GM12865 (cell line): ENCODE data around the gene CDCA7.
A peak's percentile ranks its signal among the peaks of the same experiment; 100 is the strongest.

Experiments
- DNase-seq: peaks from one replicate; pipeline ENCODE4 v3.0.0; 2010; ENCODE audit warnings: low read depth
- H3K4me3 ChIP-seq: 2 replicates; pipeline ENCODE4 v1.5.1; 2011; ENCODE audit warnings: mild to moderate bottlenecking, low read depth, low read length, control low read depth
- TF ChIP-seq, protein P1 (sequence below): IDR thresholded peaks from 2 replicates; pipeline ENCODE4 v1.5.1; 2011; ENCODE audit warnings: low read length, control low read depth, low read depth, inconsistent platforms; ENCODE audit not compliant: insufficient read depth; ENCODE audit errors: missing control alignments

The CDCA7 gene

DNA sequence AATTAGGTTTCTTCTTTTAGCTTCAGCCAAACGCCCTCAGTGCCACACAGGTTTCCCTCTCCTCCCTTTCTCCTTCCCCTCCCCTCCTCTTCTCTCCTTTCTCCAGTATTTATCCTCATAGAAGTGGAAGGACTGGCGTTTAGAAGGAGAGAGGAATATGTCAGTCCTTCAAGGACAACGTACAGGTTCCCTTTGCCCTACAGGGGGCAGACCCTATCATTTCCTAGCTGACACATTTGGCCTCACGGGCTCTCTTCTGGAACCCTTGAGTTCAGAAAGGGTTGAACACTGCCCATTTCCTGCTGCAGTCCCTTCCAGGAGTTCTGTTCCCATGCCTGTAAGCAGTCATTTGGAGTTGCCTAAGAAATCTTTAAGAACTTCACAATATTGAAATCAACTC is 46.1 kb downstream of the CDCA7 start:
- TF ChIP-seq, protein P1, sequence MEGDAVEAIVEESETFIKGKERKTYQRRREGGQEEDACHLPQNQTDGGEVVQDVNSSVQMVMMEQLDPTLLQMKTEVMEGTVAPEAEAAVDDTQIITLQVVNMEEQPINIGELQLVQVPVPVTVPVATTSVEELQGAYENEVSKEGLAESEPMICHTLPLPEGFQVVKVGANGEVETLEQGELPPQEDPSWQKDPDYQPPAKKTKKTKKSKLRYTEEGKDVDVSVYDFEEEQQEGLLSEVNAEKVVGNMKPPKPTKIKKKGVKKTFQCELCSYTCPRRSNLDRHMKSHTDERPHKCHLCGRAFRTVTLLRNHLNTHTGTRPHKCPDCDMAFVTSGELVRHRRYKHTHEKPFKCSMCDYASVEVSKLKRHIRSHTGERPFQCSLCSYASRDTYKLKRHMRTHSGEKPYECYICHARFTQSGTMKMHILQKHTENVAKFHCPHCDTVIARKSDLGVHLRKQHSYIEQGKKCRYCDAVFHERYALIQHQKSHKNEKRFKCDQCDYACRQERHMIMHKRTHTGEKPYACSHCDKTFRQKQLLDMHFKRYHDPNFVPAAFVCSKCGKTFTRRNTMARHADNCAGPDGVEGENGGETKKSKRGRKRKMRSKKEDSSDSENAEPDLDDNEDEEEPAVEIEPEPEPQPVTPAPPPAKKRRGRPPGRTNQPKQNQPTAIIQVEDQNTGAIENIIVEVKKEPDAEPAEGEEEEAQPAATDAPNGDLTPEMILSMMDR, result peak; percentile 31
- H3K4me3 ChIP-seq, result no peak overlapping the region
- peak; percentile 45 for DNase-seq

DNA sequence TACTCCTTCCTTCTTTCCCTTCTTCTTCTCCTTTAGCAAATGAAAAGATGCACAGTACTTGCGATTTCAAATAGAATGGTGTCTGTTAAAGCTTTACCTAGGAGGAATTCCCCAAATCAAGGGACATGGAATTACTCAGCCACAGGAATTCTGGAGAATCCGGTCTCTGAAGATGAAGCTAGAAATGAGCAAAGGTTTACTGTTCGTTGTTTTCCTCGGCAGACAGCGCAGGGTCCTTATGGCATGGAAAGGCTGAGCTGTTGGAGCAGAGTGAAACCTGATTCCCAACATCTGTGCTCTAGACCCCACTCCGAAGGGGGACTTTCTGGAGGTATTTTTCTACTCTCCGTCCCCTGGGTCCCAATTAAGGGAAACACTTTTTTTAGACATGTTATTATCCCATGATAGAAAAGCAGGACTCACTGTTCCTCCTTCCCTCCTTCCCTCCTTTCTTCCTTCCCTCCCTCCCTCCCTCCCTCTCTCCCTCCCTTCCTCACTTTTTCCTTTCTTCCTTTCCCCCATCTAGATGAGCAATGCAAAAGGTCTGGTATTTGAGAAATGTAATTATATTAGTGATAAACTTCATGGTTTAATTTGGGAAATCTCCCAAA is 47.1 kb downstream of the CDCA7 start:
- H3K4me3 ChIP-seq, result no peak overlapping the region
- no peak for DNase-seq
- TF ChIP-seq, protein P1, result no peak

GRCh38 chr2:173402405-173402974 is 47.8 kb downstream of the CDCA7 start:
- no peak overlapping the region for H3K4me3 ChIP-seq
- TF ChIP-seq, protein P1, result peak; percentile 87
- DNase-seq, result peak; percentile 86

DNA sequence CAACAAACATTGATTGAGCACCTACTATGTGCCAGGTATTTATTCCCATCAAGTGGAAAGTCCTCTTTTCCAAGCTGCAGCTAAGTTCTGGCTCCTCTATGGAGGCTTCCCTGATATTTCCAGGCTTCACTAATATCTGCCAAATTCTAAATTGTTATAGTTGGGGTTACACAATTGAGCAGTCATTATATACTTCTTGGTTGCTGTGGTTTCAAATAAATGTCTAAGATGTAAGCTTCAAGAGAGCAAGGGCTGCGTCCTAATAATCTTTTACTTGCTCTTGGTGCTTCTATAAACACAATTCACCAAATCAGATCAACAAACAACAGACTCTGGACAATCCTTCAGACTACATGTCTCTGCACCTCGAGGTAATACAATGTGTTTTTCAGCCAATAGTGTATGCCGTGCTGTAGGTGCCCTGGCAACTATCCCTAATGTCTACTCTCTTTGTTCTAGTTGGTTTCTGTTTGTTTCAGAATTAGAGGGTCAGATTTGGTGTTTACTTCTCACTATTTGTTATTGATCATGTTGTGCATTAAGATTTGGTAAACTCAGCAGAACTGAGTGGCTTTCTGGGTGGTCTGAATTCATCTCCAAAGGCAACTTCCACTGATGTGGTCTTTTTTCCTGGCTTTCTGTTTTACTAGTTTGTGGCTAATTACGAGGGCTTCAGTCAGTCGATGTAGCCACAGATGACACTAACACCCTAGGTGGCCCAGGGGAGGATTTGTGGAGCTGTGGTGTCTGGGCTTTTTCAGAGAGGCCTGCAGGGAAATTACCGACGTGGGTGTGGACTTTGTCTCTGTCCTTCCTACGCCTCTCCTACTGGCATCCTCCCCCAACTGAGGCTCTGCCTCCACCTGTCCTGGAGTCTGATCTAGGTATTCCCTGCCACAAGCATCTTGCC is 50.4 kb downstream of the CDCA7 start:
- no peak overlapping the region for H3K4me3 ChIP-seq
- peak; percentile 7 for DNase-seq
- TF ChIP-seq, protein P1, result no peak

DNA sequence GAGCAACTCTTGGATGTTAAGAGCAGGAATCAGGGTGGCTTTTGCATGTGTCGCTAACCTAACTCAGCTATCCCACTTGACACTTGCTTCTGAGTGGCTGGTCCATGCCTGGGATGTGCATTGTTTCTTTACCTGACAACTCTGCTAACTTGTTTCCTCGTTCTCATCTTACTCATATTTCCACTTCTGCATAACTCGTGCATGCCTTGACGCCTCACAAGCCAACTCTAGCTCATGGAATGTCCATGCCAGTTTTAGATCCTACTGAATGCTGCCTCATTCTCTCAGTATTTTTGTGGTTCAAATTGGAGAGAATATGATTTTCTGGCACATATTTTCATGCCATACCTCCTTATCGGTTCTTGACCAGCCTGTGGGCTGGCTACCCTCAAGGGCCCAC is 52.5 kb downstream of the CDCA7 start:
- H3K4me3 ChIP-seq, result no peak overlapping the region
- TF ChIP-seq, protein P1, result no peak
- no peak for DNase-seq

- no peak for DNase-seq
- TF ChIP-seq, protein P1, result no peak
- no peak overlapping the region for H3K4me3 ChIP-seq
These were observed 53.0 kb downstream of the CDCA7 start for GRCh38 chr2:173407646-173408045.
